ENCODE data around the gene EVA1B.

Gene EVA1B

GRCh38 chr1:36350659-36351226 is 27.3 kb upstream of the EVA1B start:
- no peaks in the 10 kb centered on the region for H4K20me1 ChIP-seq (ENCODE audit: control insufficient read depth, insufficient read depth, low read depth, low read length)
- H3K9me3 ChIP-seq (ENCODE audit: control insufficient read depth, insufficient read depth, low read length) = no peaks in the 10 kb centered on the region
- no peaks in the 10 kb centered on the region for H3F3A ChIP-seq (ENCODE audit: control insufficient read depth, insufficient read depth)
- H3K27me3 ChIP-seq (ENCODE audit: control insufficient read depth, low read length) = no peaks in the 10 kb centered on the region
- no peak overlapping the region for H3K4me3 ChIP-seq (ENCODE audit: low read length)
- peaks cover 90% of the 10 kb centered on the region for H3K36me3 ChIP-seq (ENCODE audit: control insufficient read depth, low read length)
- no peaks in the 10 kb centered on the region for H3K4me1 ChIP-seq (ENCODE audit: control insufficient read depth, low read length)
- no peaks in the 10 kb centered on the region for H3K79me2 ChIP-seq (ENCODE audit: control insufficient read depth, low read length)
- no peaks in the 10 kb centered on the region for H3K9me2 ChIP-seq (replicated peaks; ENCODE audit: control insufficient read depth, low read length)
- H3K4me2 ChIP-seq (ENCODE audit: low read length) = no peak overlapping the region
- TF ChIP-seq EZH2phosphoT487 (IDR thresholded peaks at IDR 0.05; ENCODE audit: borderline replicate concordance, low read length) = no peak
- TF ChIP-seq, protein P1, sequence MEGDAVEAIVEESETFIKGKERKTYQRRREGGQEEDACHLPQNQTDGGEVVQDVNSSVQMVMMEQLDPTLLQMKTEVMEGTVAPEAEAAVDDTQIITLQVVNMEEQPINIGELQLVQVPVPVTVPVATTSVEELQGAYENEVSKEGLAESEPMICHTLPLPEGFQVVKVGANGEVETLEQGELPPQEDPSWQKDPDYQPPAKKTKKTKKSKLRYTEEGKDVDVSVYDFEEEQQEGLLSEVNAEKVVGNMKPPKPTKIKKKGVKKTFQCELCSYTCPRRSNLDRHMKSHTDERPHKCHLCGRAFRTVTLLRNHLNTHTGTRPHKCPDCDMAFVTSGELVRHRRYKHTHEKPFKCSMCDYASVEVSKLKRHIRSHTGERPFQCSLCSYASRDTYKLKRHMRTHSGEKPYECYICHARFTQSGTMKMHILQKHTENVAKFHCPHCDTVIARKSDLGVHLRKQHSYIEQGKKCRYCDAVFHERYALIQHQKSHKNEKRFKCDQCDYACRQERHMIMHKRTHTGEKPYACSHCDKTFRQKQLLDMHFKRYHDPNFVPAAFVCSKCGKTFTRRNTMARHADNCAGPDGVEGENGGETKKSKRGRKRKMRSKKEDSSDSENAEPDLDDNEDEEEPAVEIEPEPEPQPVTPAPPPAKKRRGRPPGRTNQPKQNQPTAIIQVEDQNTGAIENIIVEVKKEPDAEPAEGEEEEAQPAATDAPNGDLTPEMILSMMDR (IDR thresholded peaks at IDR 0.05; ENCODE audit: low read depth, low read length, poor library complexity, severe bottlenecking) = no peak
- no peak overlapping the region for H3K27ac ChIP-seq (ENCODE audit: low read depth, low read length)

GRCh38 chr1:36349839-36350238 is 26.4 kb upstream of the EVA1B start:
- H3K9me2 ChIP-seq (replicated peaks; ENCODE audit: control insufficient read depth, low read length) = no peaks in the 10 kb centered on the region
- no peaks in the 10 kb centered on the region for H3K79me2 ChIP-seq (ENCODE audit: control insufficient read depth, low read length)
- H3K9me3 ChIP-seq (ENCODE audit: control insufficient read depth, insufficient read depth, low read length) = no peaks in the 10 kb centered on the region
- no peak for TF ChIP-seq EZH2phosphoT487 (IDR thresholded peaks at IDR 0.05; ENCODE audit: borderline replicate concordance, low read length)
- TF ChIP-seq, protein P1 (IDR thresholded peaks at IDR 0.05; ENCODE audit: low read depth, low read length, poor library complexity, severe bottlenecking) = no peak
- no peaks in the 10 kb centered on the region for H3K27me3 ChIP-seq (ENCODE audit: control insufficient read depth, low read length)
- H4K20me1 ChIP-seq (ENCODE audit: control insufficient read depth, insufficient read depth, low read depth, low read length) = no peaks in the 10 kb centered on the region
- no peak overlapping the region for H3K27ac ChIP-seq (ENCODE audit: low read depth, low read length)
- no peak overlapping the region for H3K4me3 ChIP-seq (ENCODE audit: low read length)
- H3K4me1 ChIP-seq (ENCODE audit: control insufficient read depth, low read length) = no peaks in the 10 kb centered on the region
- peaks cover 89% of the 10 kb centered on the region for H3K36me3 ChIP-seq (ENCODE audit: control insufficient read depth, low read length)
- H3F3A ChIP-seq (ENCODE audit: control insufficient read depth, insufficient read depth) = no peaks in the 10 kb centered on the region
- no peak overlapping the region for H3K4me2 ChIP-seq (ENCODE audit: low read length)

DNA sequence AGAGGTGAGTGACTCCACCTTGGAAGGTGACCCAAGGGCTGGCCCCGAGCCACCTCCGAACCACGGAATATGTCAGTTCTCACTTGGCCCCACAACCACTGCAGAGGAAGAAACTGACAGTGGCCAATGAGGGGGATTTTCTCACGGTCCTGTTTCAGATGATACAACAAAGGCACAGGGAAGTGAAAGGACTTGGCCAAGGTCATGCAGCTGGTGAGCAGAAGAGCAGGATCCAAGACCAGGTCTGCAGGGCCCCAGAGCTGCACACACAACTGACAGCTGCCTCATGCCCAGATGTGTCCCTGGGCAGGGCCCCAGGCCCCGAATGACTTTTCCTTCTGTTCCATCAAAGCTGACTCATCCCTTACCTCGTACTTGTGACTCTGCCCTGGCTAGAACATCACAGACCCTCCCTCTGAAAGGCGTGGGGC is 25.8 kb upstream of the EVA1B start:
- Histone ChIP-seq H3K27ac (ENCODE audit: low read depth, low read length) (no peak overlapping the region), H4K20me1 (ENCODE audit: control insufficient read depth, insufficient read depth, low read depth, low read length) (no peaks in the 10 kb centered on the region), H3K79me2 (ENCODE audit: control insufficient read depth, low read length) (no peaks in the 10 kb centered on the region), H3K4me2 (ENCODE audit: low read length) (no peak overlapping the region), H3K4me3 (ENCODE audit: low read length) (no peak overlapping the region), H3K27me3 (ENCODE audit: control insufficient read depth, low read length) (no peaks in the 10 kb centered on the region), H3K36me3 (ENCODE audit: control insufficient read depth, low read length) (peaks cover 89% of the 10 kb centered on the region), H3K9me2 (replicated peaks; ENCODE audit: control insufficient read depth, low read length) (no peaks in the 10 kb centered on the region), H3K9me3 (ENCODE audit: control insufficient read depth, insufficient read depth, low read length) (no peaks in the 10 kb centered on the region), H3F3A (ENCODE audit: control insufficient read depth, insufficient read depth) (no peaks in the 10 kb centered on the region), H3K4me1 (ENCODE audit: control insufficient read depth, low read length) (no peaks in the 10 kb centered on the region)
- no peak for TF ChIP-seq EZH2phosphoT487 (IDR thresholded peaks at IDR 0.05; ENCODE audit: borderline replicate concordance, low read length)
- TF ChIP-seq, protein P1 (IDR thresholded peaks at IDR 0.05; ENCODE audit: low read depth, low read length, poor library complexity, severe bottlenecking) = no peak
